IMR-90 (cell line): Measurements from ENCODE around the gene RNU6-7.

Experiments
- CTCF ChIP-seq: conservative IDR thresholded peaks from 2 replicates; pipeline ENCODE4 v1.5.1; 2012; ENCODE audit warnings: mild to moderate bottlenecking, low read depth, low read length, improper control_type of control experiment
- ELK1 ChIP-seq: fragments of 150-350 bp; IDR thresholded peaks from 2 replicates; pipeline ENCODE4 v1.6.1; 2016; ENCODE audit warnings: low read depth, mild to moderate bottlenecking, low read length, moderate library complexity, borderline replicate concordance
- RFX5 ChIP-seq: IDR thresholded peaks from 2 replicates; pipeline ENCODE4 v1.8.0; 2012; ENCODE audit warnings: low read depth, mild to moderate bottlenecking, low read length, moderate library complexity

DNA sequence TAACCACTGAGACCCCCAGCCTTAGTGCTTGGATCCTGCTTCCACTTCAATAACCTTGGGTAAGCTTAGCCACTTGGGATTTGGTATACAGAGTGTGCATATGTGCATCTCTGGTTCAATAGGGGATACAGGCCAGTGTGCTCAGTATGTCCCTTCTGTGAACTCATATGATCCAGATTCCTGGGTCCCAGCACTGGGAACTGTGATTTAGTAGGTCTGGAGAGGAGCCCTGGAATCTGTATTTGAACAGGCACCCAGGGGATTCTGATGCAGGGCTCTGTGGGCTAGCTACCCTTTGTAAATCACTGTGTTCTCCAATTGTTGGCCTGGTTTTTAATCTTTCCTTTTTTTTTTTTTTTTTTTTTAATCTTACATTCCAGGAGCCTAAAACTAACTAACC lies 11.0 kb downstream of the RNU6-7 start:
- TF ChIP-seq RFX5, result no peak
- no peak for TF ChIP-seq CTCF
- no peak for TF ChIP-seq ELK1
